ENCODE results near the gene ATP2C1. TPM values are rescaled to one million over a fixed set of nuclear protein-coding genes. Genes with fewer than 3 reads are reported as not detected.
"Not testable (repeated sequence)": the region's sequence is repeated elsewhere in the genome, so short reads cannot be mapped to it uniquely, and the experiment has no call there.

The ATP2C1 gene
- total RNA-seq, 1 donor from 2014 or later, result 57.1 TPM

DNA sequence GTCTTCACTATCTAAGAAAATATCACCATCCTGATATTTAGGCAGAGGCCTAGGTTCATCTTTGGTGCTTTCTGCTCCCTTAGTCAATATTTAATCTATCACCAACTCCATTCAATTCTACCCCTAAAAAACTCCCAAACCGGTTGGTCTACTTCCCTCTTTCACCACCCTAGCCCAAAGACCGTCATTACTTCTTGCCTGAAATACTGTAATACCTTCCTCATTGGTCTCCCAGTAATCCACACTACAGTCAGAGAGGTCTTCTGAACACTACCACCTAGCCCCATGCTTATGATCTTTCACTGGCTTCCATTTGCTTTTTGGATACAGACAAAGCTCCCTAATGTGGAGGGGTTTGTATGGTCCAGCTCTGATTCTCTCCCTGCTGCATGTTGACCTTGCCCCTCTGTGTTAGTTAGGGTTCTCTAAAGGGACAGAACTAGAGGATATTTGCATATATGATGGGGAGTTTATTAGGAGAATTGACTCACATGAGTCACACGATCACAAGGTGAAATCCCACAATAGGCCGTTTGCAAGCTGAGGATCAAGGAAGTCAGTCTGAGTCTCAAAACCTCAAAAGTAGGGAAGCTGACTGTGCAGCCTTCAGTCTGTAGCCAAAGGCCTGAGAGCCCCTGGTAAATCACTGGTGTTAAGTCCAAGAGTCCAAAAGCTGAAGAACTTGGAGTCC, 36.4 kb upstream of the ATP2C1 start:
- Histone ChIP-seq H3K4me1 (peaks cover 17% of the 10 kb centered on the region), H3K9me3 (replicated peaks) (no peaks in the 10 kb centered on the region), H3K27me3 (ENCODE audit: low read depth) (no peaks in the 10 kb centered on the region), H3K27ac (replicated peaks) (no peak overlapping the region), H3K4me3 (no peak overlapping the region), H3K36me3 (no peaks in the 10 kb centered on the region)
- TF ChIP-seq CTCF (IDR thresholded peaks at IDR 0.05; ENCODE audit: borderline replicate concordance), result no peak
- DNase-seq, result no peak
- intact Hi-C loops (cut with micrococcal nuclease), result no loop called here

DNA sequence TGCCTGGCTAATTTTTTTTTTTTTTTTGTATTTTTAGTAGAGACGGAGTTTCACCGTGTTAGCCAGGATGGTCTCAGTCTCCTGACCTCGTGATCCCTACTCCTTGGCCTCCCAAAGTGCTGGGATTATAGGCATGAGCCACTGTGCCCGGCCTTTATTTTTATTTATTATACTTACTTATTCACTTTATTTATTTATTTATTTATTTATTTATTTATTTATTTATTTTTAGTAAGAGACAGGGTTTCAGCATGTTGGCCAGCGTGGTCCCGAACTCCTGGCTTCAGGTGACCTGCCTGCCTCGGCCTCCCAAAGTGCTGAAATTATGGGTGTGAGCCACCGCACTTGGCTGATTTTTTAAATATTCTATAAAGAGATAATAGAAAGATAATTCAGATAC, 31.8 kb upstream of the ATP2C1 start:
- H3K36me3 ChIP-seq; H3K27me3 ChIP-seq (ENCODE audit: low read depth); H3K4me1 ChIP-seq; H3K9me3 ChIP-seq (replicated peaks); H3K4me3 ChIP-seq; H3K27ac ChIP-seq (replicated peaks); intact Hi-C loops (cut with micrococcal nuclease); DNase-seq: not testable (repeated sequence)

- DNase-seq, result no peak
- Histone ChIP-seq H3K4me3 (no peak overlapping the region), H3K27me3 (ENCODE audit: low read depth) (no peaks in the 10 kb centered on the region), H3K9me3 (replicated peaks) (no peaks in the 10 kb centered on the region), H3K36me3 (no peaks in the 10 kb centered on the region), H3K27ac (replicated peaks) (no peak overlapping the region), H3K4me1 (no peaks in the 10 kb centered on the region)
- intact Hi-C loops (cut with micrococcal nuclease), result no loop called here
- no peak for TF ChIP-seq CTCF (IDR thresholded peaks at IDR 0.05; ENCODE audit: borderline replicate concordance)
These were observed 28.4 kb upstream of the ATP2C1 start for GRCh38 chr3:130865489-130865888.

- H3K27me3 ChIP-seq (ENCODE audit: low read depth), result no peaks in the 10 kb centered on the region
- no peak overlapping the region for H3K27ac ChIP-seq (replicated peaks)
- DNase-seq, result no peak
- H3K9me3 ChIP-seq (replicated peaks), result no peaks in the 10 kb centered on the region
- no peak for TF ChIP-seq CTCF (IDR thresholded peaks at IDR 0.05; ENCODE audit: borderline replicate concordance)
- H3K4me1 ChIP-seq, result no peaks in the 10 kb centered on the region
- no peak overlapping the region for H3K4me3 ChIP-seq
- H3K36me3 ChIP-seq, result no peaks in the 10 kb centered on the region
- intact Hi-C loops (cut with micrococcal nuclease), result no loop called here
These were observed 27.6 kb upstream of the ATP2C1 start for GRCh38 chr3:130866327-130866726.

DNA sequence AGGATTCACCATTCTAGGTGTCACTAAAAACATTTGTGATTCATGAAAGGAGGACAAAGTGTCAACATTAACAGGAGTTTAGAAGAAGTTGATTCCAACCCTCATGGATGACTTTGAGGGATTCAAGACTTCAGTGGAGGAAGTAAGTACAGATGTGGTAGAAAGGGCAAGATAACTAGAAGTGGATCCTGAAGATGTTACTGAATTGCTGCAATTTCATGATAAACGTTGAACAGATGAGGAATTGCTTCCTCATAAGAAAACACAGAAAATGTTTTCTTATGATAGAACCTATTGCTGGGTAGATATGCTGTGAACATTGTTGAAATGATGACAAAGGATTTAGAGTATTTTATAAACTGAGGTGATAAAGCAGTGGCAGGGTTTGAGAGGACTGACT, 23.5 kb upstream of the ATP2C1 start:
- Histone ChIP-seq H3K27me3 (ENCODE audit: low read depth) (no peaks in the 10 kb centered on the region), H3K4me1 (no peaks in the 10 kb centered on the region), H3K9me3 (replicated peaks) (no peaks in the 10 kb centered on the region), H3K36me3 (no peaks in the 10 kb centered on the region), H3K27ac (replicated peaks) (no peak overlapping the region), H3K4me3 (no peak overlapping the region)
- TF ChIP-seq CTCF (IDR thresholded peaks at IDR 0.05; ENCODE audit: borderline replicate concordance), result no peak
- no peak for DNase-seq
- intact Hi-C loops (cut with micrococcal nuclease), result no loop called here

DNA sequence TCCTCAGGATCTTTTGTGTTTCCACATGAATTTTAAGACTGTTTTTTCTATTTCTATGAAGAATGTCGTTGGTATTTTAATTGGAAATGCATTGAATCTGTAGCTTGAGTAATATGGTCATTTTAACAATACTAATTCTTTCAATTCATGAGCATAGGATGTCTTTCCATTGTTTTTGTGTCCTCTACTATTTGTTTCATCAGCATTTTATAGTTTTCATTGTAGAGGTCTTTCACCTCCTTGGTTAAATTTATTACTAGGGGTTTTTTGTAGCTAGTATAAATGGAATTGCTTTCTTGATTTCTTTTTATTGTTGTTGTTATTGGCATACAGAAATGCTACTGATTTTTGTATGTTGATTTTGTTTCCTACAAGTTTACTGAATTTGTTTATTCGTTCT, 17.3 kb upstream of the ATP2C1 start:
- H3K36me3 ChIP-seq, result no peaks in the 10 kb centered on the region
- intact Hi-C loops (cut with micrococcal nuclease), result no loop called here

More for the DNA sequence above, 17.3 kb upstream of the ATP2C1 start:
- Histone ChIP-seq H3K4me3 (no peak overlapping the region), H3K27me3 (ENCODE audit: low read depth) (no peaks in the 10 kb centered on the region), H3K27ac (replicated peaks) (no peak overlapping the region), H3K9me3 (replicated peaks) (peaks cover 28% of the 10 kb centered on the region), H3K4me1 (peaks cover 3% of the 10 kb centered on the region)
- no peak for DNase-seq
- TF ChIP-seq CTCF (IDR thresholded peaks at IDR 0.05; ENCODE audit: borderline replicate concordance), result no peak

All from left ventricle myocardium inferior (tissue), 1 donor.